ENCODE results near the gene GAB4.
"Not testable (repeated sequence)": the region's sequence is repeated elsewhere in the genome, so short reads cannot be mapped to it uniquely, and the experiment has no call there.

GAB4 gene

DNA sequence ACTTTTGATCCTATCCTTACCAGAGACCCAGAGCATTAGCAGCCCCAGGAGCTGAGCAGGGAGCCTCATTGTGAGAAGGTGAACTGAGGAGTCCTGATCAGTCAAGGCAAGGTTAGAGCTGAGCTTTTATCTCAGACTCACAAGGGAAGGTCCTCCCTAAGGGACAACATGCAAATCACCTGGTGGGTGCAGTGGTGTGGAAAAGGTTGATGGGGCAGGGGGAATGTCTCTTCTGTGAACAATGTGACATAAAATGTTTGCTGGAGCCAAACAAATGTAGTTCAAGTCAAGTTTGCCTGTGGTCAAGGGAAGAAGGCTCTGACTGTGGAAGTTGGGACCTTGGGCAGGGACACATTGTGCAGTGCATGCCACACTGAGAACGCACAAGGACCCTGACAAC, 93.1 kb downstream of the GAB4 start:
- DNase-seq: not testable (repeated sequence)

DNA sequence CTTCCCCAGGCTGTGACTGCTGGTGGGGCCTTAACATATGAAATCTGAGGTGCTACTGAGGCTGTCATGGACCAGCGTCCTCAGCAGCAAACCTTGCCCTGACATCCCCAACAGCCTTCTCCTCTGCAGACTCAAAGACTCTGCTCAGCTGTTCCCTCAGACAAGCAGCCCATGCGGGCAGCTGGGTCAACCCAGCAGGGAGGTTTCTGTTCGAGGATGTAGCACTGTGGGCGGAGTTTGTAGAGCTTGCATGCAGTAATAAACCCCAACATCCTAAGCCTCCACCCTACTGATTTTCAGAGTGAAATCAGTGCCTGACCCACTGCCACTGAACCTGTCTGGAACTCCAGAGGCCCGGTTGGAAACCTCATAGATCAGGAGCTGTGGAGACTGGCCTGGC, 94.0 kb downstream of the GAB4 start:
- no peak for DNase-seq

DNA sequence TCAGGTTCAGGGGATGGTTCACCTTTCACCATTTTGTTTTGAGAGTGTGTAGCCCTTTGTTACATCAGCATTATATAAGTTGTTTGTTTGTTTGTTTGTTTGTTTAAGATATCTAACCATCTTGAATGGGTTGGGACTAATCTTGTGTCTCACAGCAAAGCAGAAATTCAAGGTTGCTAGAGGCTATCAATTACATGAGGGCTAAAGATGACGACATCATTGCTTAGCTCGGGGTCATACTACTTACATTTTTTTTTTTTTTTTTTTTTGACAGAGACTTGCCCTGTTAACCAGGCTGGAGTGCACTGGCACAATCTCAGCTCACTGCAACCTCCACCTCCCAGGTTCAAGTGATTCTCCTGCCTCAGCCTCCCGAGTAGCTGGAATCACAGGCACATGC, 95.7 kb downstream of the GAB4 start:
- DNase-seq: no peak

Data from nucleus accumbens (tissue), 56 donors.